ENCODE data around the gene MBOAT7.
A peak's percentile ranks its signal among the peaks of the same experiment; 100 is the strongest.

MBOAT7 gene

GRCh38 chr19:54159352-54160181, 29.8 kb downstream of the MBOAT7 start, which contains the start of gene LENG1:
Gene LENG1 (minus strand): TSS chr19:54159721. CDS start chr19:54159695, 26 bp downstream.
- peaks cover 48 to 52% of the 10 kb centered on the region in 2 donors for H3K4me1 Mint-ChIP-seq (ENCODE audit: low read depth in 2 of 2)
- H3K9me3 Mint-ChIP-seq = no peaks in the 10 kb centered on the region
- no peaks in the 10 kb centered on the region for H3K27me3 Mint-ChIP-seq
- peak within 1 kb of the TSS; percentile 83 to 89 for H3K4me3 Mint-ChIP-seq
- H3K27ac Mint-ChIP-seq = peak within 1 kb of the TSS; percentile 92
- DNase-seq (peak; percentile 97 to 98 (median 97)), ATAC-seq (replicated peaks) (peak; percentile 85)
- H3K36me3 Mint-ChIP-seq (ENCODE audit: insufficient read depth) = peaks cover 64% of the 10 kb centered on the region

- no peaks in the 10 kb centered on the region for H3K27me3 Mint-ChIP-seq
- peak overlapping the region; percentile 83 to 89 for H3K4me3 Mint-ChIP-seq
- H3K9me3 Mint-ChIP-seq = no peaks in the 10 kb centered on the region
- H3K4me1 Mint-ChIP-seq (ENCODE audit: low read depth in 2 of 2) = peaks cover 49 to 50% of the 10 kb centered on the region in 2 donors
- ATAC-seq (replicated peaks) = no peak
- peaks cover 71% of the 10 kb centered on the region for H3K36me3 Mint-ChIP-seq (ENCODE audit: insufficient read depth)
- H3K27ac Mint-ChIP-seq = peak overlapping the region; percentile 92
- no peak for DNase-seq
Observed at GRCh38 chr19:54158812-54159351, 30.5 kb downstream of the MBOAT7 start.

- Mint-ChIP-seq H3K9me3 (no peaks in the 10 kb centered on the region), H3K36me3 (ENCODE audit: insufficient read depth) (peaks cover 69% of the 10 kb centered on the region), H3K4me1 (ENCODE audit: low read depth in 2 of 2) (peaks cover 44% of the 10 kb centered on the region in 2 donors), H3K27me3 (no peaks in the 10 kb centered on the region), H3K27ac (peak overlapping the region in 1 of 2 donors; percentile 87), H3K4me3 (peak overlapping the region; percentile 44 to 53)
- no peak for ATAC-seq (replicated peaks)
- no peak for DNase-seq
Observed at GRCh38 chr19:54156953-54157352, 32.4 kb downstream of the MBOAT7 start.

GRCh38 chr19:54156490-54156889, 32.9 kb downstream of the MBOAT7 start:
- Mint-ChIP-seq H3K4me3 (no peak overlapping the region), H3K27me3 (no peaks in the 10 kb centered on the region), H3K4me1 (ENCODE audit: low read depth in 2 of 2) (peaks cover 44% of the 10 kb centered on the region in 2 donors), H3K27ac (peak overlapping the region in 1 of 2 donors; percentile 87), H3K9me3 (no peaks in the 10 kb centered on the region), H3K36me3 (ENCODE audit: insufficient read depth) (peaks cover 68% of the 10 kb centered on the region)
- no peak for DNase-seq
- ATAC-seq (replicated peaks) = no peak

GRCh38 chr19:54155694-54156093, 33.7 kb downstream of the MBOAT7 start:
- peaks cover 40% of the 10 kb centered on the region in 2 donors for H3K4me1 Mint-ChIP-seq (ENCODE audit: low read depth in 2 of 2)
- DNase-seq = no peak
- no peak for ATAC-seq (replicated peaks)
- no peaks in the 10 kb centered on the region for H3K9me3 Mint-ChIP-seq
- no peaks in the 10 kb centered on the region for H3K27me3 Mint-ChIP-seq
- H3K4me3 Mint-ChIP-seq = no peak overlapping the region
- peaks cover 66% of the 10 kb centered on the region for H3K36me3 Mint-ChIP-seq (ENCODE audit: insufficient read depth)
- H3K27ac Mint-ChIP-seq = peak overlapping the region; percentile 44 to 87

GRCh38 chr19:54154603-54155345, 34.6 kb downstream of the MBOAT7 start:
- H3K4me1 Mint-ChIP-seq (ENCODE audit: low read depth in 2 of 2) = peaks cover 32 to 36% of the 10 kb centered on the region in 2 donors
- DNase-seq (peak; percentile 25 to 28 (median 26)), ATAC-seq (replicated peaks) (peak; percentile 4)
- no peaks in the 10 kb centered on the region for H3K9me3 Mint-ChIP-seq
- H3K27ac Mint-ChIP-seq = peak overlapping the region in 1 of 2 donors; percentile 41
- no peaks in the 10 kb centered on the region for H3K27me3 Mint-ChIP-seq
- peaks cover 66% of the 10 kb centered on the region for H3K36me3 Mint-ChIP-seq (ENCODE audit: insufficient read depth)
- peak overlapping the region; percentile 17 to 27 for H3K4me3 Mint-ChIP-seq

GRCh38 chr19:54153731-54154326, 35.6 kb downstream of the MBOAT7 start:
- Mint-ChIP-seq H3K4me1 (ENCODE audit: low read depth in 2 of 2) (peaks cover 29 to 32% of the 10 kb centered on the region in 2 donors), H3K9me3 (no peaks in the 10 kb centered on the region), H3K4me3 (no peak overlapping the region), H3K27ac (peak overlapping the region in 1 of 2 donors; percentile 41), H3K27me3 (no peaks in the 10 kb centered on the region), H3K36me3 (ENCODE audit: insufficient read depth) (peaks cover 69% of the 10 kb centered on the region)
- DNase-seq (no peak), ATAC-seq (replicated peaks) (no peak)

GRCh38 chr19:54152878-54153524, 36.4 kb downstream of the MBOAT7 start:
- ATAC-seq (replicated peaks) (no peak), DNase-seq (no peak)
- Mint-ChIP-seq H3K9me3 (no peaks in the 10 kb centered on the region), H3K36me3 (ENCODE audit: insufficient read depth) (peaks cover 65% of the 10 kb centered on the region), H3K27me3 (no peaks in the 10 kb centered on the region), H3K27ac (peak overlapping the region in 1 of 2 donors; percentile 41), H3K4me1 (ENCODE audit: low read depth in 2 of 2) (peaks cover 21 to 24% of the 10 kb centered on the region in 2 donors), H3K4me3 (no peak overlapping the region)

GRCh38 chr19:54152267-54152666, 37.1 kb downstream of the MBOAT7 start:
- no peak for ATAC-seq (replicated peaks)
- no peak overlapping the region for H3K4me3 Mint-ChIP-seq

GRCh38 chr19:54151362-54152035, 37.9 kb downstream of the MBOAT7 start:
- H3K27ac Mint-ChIP-seq = peak overlapping the region in 1 of 2 donors; percentile 84
- no peaks in the 10 kb centered on the region for H3K27me3 Mint-ChIP-seq
- H3K9me3 Mint-ChIP-seq = no peaks in the 10 kb centered on the region
- H3K36me3 Mint-ChIP-seq (ENCODE audit: insufficient read depth) = peaks cover 60% of the 10 kb centered on the region
- peaks cover 16 to 18% of the 10 kb centered on the region in 2 donors for H3K4me1 Mint-ChIP-seq (ENCODE audit: low read depth in 2 of 2)
- DNase-seq (no peak), ATAC-seq (replicated peaks) (no peak)
- no peak overlapping the region for H3K4me3 Mint-ChIP-seq

More at GRCh38 chr19:54152267-54152666, 37.1 kb downstream of the MBOAT7 start:
- Mint-ChIP-seq H3K4me1 (ENCODE audit: low read depth in 2 of 2) (peaks cover 21 to 23% of the 10 kb centered on the region in 2 donors), H3K27ac (peak overlapping the region in 1 of 2 donors; percentile 41), H3K36me3 (ENCODE audit: insufficient read depth) (peaks cover 63% of the 10 kb centered on the region), H3K27me3 (no peaks in the 10 kb centered on the region), H3K9me3 (no peaks in the 10 kb centered on the region)
- DNase-seq = no peak

GRCh38 chr19:54149021-54149812, 40.2 kb downstream of the MBOAT7 start:
- DNase-seq (no peak), ATAC-seq (replicated peaks) (no peak)
- Mint-ChIP-seq H3K4me1 (ENCODE audit: low read depth in 2 of 2) (peaks cover 7 to 12% of the 10 kb centered on the region in 2 donors), H3K36me3 (ENCODE audit: insufficient read depth) (peaks cover 54% of the 10 kb centered on the region), H3K27me3 (no peaks in the 10 kb centered on the region), H3K27ac (peak overlapping the region; percentile 33 to 78), H3K4me3 (no peak overlapping the region), H3K9me3 (no peaks in the 10 kb centered on the region)

- H3K9me3 Mint-ChIP-seq = no peaks in the 10 kb centered on the region
- no peak overlapping the region for H3K4me3 Mint-ChIP-seq
- peaks cover 54% of the 10 kb centered on the region for H3K36me3 Mint-ChIP-seq (ENCODE audit: insufficient read depth)
- DNase-seq (no peak), ATAC-seq (replicated peaks) (no peak)
- H3K4me1 Mint-ChIP-seq (ENCODE audit: low read depth in 2 of 2) = peaks cover 7 to 8% of the 10 kb centered on the region in 2 donors
- no peaks in the 10 kb centered on the region for H3K27me3 Mint-ChIP-seq
- H3K27ac Mint-ChIP-seq = peak overlapping the region; percentile 35 to 78
Observed at GRCh38 chr19:54148158-54148557, 41.2 kb downstream of the MBOAT7 start.
